ENCODE measurements around the gene SF3B1. TPM values are rescaled to one million over a fixed set of nuclear protein-coding genes. Genes with fewer than 3 reads are reported as not detected.
"Not testable (repeated sequence)": the region's sequence is repeated elsewhere in the genome, so short reads cannot be mapped to it uniquely, and the experiment has no call there.

Gene SF3B1
- total and polyA plus RNA-seq, 5 experiments from 2014 or later = 120 to 768 (median 131) TPM

- DNase-seq (no peak), ATAC-seq (no peak)
- POLR2A ChIA-PET = interaction anchor here (1.3 to 1.8 kb wide), 4 partner anchors 9 to 44 kb away, joined by 4 to 10 read pairs (median 6); no protein-coding TSS in a partner anchor
- no peak overlapping the region for H3K4me3 Mint-ChIP-seq
- peaks cover 14 to 28% (median 19%) of the 10 kb centered on the region in 4 donors for H3K4me1 Mint-ChIP-seq
- no peaks in the 10 kb centered on the region for H3K27me3 Mint-ChIP-seq
- H3K27ac Mint-ChIP-seq = peak overlapping the region in 1 of 10 donors; percentile 4
- no peaks in the 10 kb centered on the region for H3K9me3 Mint-ChIP-seq
- no peaks in the 10 kb centered on the region for H3K36me3 Mint-ChIP-seq
These were observed 76.8 kb downstream of the SF3B1 start for GRCh38 chr2:197357986-197358385.

GRCh38 chr2:197356136-197356535, 78.7 kb downstream of the SF3B1 start:
- POLR2A ChIA-PET = interaction anchor here (0.5 to 1.1 kb wide), 2 partner anchors 13 to 45 kb away, joined by 3 to 4 read pairs; partner anchors contain the start of gene ANKRD44
- ATAC-seq (peak; percentile 56 to 72), DNase-seq (peak in 2 of 10 donors; percentile 28 to 38)
- H3K27ac Mint-ChIP-seq = peak overlapping the region in 7 of 10 donors; percentile 10 to 77 (median 48)
- no peaks in the 10 kb centered on the region for H3K9me3 Mint-ChIP-seq
- no peaks in the 10 kb centered on the region for H3K36me3 Mint-ChIP-seq
- peak overlapping the region in 1 of 10 donors; percentile 34 for H3K4me3 Mint-ChIP-seq
- H3K4me1 Mint-ChIP-seq = peaks cover 14 to 28% (median 19%) of the 10 kb centered on the region in 4 donors
- H3K27me3 Mint-ChIP-seq = no peaks in the 10 kb centered on the region

GRCh38 chr2:197354169-197354558, 80.7 kb downstream of the SF3B1 start:
- ATAC-seq (no peak), DNase-seq (no peak)
- no peak overlapping the region for H3K4me3 Mint-ChIP-seq
- no peaks in the 10 kb centered on the region for H3K36me3 Mint-ChIP-seq
- no peaks in the 10 kb centered on the region for H3K27me3 Mint-ChIP-seq
- H3K4me1 Mint-ChIP-seq = peaks cover 12 to 21% (median 15%) of the 10 kb centered on the region in 4 donors
- no peak overlapping the region for H3K27ac Mint-ChIP-seq
- POLR2A ChIA-PET = interaction anchor here (0.6 kb wide), 1 partner anchor 28 kb away, joined by 6 read pairs; no protein-coding TSS in a partner anchor
- H3K9me3 Mint-ChIP-seq = no peaks in the 10 kb centered on the region

- POLR2A ChIA-PET = interaction anchor here (0.6 to 1.2 kb wide), 2 partner anchors 11 to 28 kb away, joined by 4 to 6 read pairs; no protein-coding TSS in a partner anchor
- H3K27ac Mint-ChIP-seq = peak overlapping the region in 1 of 10 donors; percentile 25
- peaks cover 6 to 15% (median 10%) of the 10 kb centered on the region in 4 donors for H3K4me1 Mint-ChIP-seq
- H3K27me3 Mint-ChIP-seq = no peaks in the 10 kb centered on the region
- H3K9me3 Mint-ChIP-seq = no peaks in the 10 kb centered on the region
- no peak overlapping the region for H3K4me3 Mint-ChIP-seq
- H3K36me3 Mint-ChIP-seq = no peaks in the 10 kb centered on the region
- ATAC-seq (no peak), DNase-seq (no peak)
These were observed 81.2 kb downstream of the SF3B1 start for GRCh38 chr2:197353393-197354168.

GRCh38 chr2:197349699-197350098, 85.1 kb downstream of the SF3B1 start:
- ATAC-seq (no peak), DNase-seq (no peak)
- H3K27me3 Mint-ChIP-seq = no peaks in the 10 kb centered on the region
- POLR2A ChIA-PET = interaction anchor here (0.6 to 0.9 kb wide), 2 partner anchors 26 to 202 kb away, joined by 5 to 9 read pairs; no protein-coding TSS in a partner anchor
- no peaks in the 10 kb centered on the region for H3K9me3 Mint-ChIP-seq
- peaks cover 0 to 7% (median 2%) of the 10 kb centered on the region in 4 donors for H3K4me1 Mint-ChIP-seq
- no peak overlapping the region for H3K27ac Mint-ChIP-seq
- no peaks in the 10 kb centered on the region for H3K36me3 Mint-ChIP-seq
- no peak overlapping the region for H3K4me3 Mint-ChIP-seq

GRCh38 chr2:197348721-197349360, 86.0 kb downstream of the SF3B1 start:
- POLR2A ChIA-PET = interaction anchor here (1.0 kb wide), 1 partner anchor 8 kb away, joined by 8 read pairs; no protein-coding TSS in a partner anchor
- peaks cover 0 to 7% (median 2%) of the 10 kb centered on the region in 4 donors for H3K4me1 Mint-ChIP-seq
- H3K36me3 Mint-ChIP-seq = no peaks in the 10 kb centered on the region
- no peak overlapping the region for H3K4me3 Mint-ChIP-seq
- ATAC-seq = no peak
- DNase-seq = no peak
- H3K9me3 Mint-ChIP-seq = no peaks in the 10 kb centered on the region
- no peaks in the 10 kb centered on the region for H3K27me3 Mint-ChIP-seq
- no peak overlapping the region for H3K27ac Mint-ChIP-seq

- peaks cover 0 to 8% (median 3%) of the 10 kb centered on the region in 4 donors for H3K4me1 Mint-ChIP-seq
- no peak overlapping the region for H3K4me3 Mint-ChIP-seq
- no peak for DNase-seq
- no peaks in the 10 kb centered on the region for H3K27me3 Mint-ChIP-seq
- H3K27ac Mint-ChIP-seq = peak overlapping the region in 1 of 10 donors; percentile 7
- no peaks in the 10 kb centered on the region for H3K9me3 Mint-ChIP-seq
- POLR2A ChIA-PET = interaction anchor here (0.6 kb wide), 2 partner anchors 11 to 229 kb away, joined by 3 to 6 read pairs; no protein-coding TSS in a partner anchor
- ATAC-seq = no peak
- H3K36me3 Mint-ChIP-seq = no peaks in the 10 kb centered on the region
These were observed 88.9 kb downstream of the SF3B1 start for GRCh38 chr2:197345846-197346370.

- not testable (repeated sequence) for H3K4me3 Mint-ChIP-seq, DNase-seq, H3K9me3 Mint-ChIP-seq, H3K27me3 Mint-ChIP-seq, H3K27ac Mint-ChIP-seq, H3K36me3 Mint-ChIP-seq, ATAC-seq
- POLR2A ChIA-PET = interaction anchor here (0.7 kb wide), 1 partner anchor 22 kb away, joined by 3 read pairs; no protein-coding TSS in a partner anchor
- peaks cover 10 to 17% (median 12%) of the 10 kb centered on the region in 4 donors for H3K4me1 Mint-ChIP-seq
These were observed 90.9 kb downstream of the SF3B1 start for GRCh38 chr2:197343968-197344367.

GRCh38 chr2:197340591-197340990, 94.2 kb downstream of the SF3B1 start:
- Mint-ChIP-seq H3K27ac (no peak overlapping the region), H3K4me3 (no peak overlapping the region), H3K27me3 (no peaks in the 10 kb centered on the region), H3K4me1 (peaks cover 10 to 20% (median 14%) of the 10 kb centered on the region in 4 donors), H3K36me3 (no peaks in the 10 kb centered on the region), H3K9me3 (no peaks in the 10 kb centered on the region)
- POLR2A ChIA-PET = no interaction called here
- DNase-seq (no peak), ATAC-seq (no peak)

Other genes with a start within 250 kb of the SF3B1 start
- 100 to 1,000 TPM; 269 to 279 TPM for gene ANKRD44, start 124.2 kb downstream of the SF3B1 start, total RNA-seq
- gene ANKRD44, start 124.2 kb downstream of the SF3B1 start, polyA plus RNA-seq = 10 to 100 TPM; 85.8 to 96.1 (median 94.2) TPM
- gene COQ10B, start 18.5 kb upstream of the SF3B1 start, total RNA-seq = 10 to 100 TPM; 33.2 to 35.1 TPM
- gene COQ10B, start 18.5 kb upstream of the SF3B1 start, polyA plus RNA-seq = 10 to 100 TPM; 30.0 to 43.4 (median 39.4) TPM
- 100 to 1,000 TPM; 138 to 140 TPM for gene HSPD1, start 64.8 kb upstream of the SF3B1 start, total RNA-seq
- gene HSPD1, start 64.8 kb upstream of the SF3B1 start, polyA plus RNA-seq = 100 to 1,000 TPM; 101 to 134 (median 128) TPM
- gene HSPE1, start 65.4 kb upstream of the SF3B1 start, total RNA-seq = 10 to 100 TPM; 62.9 to 65.8 TPM
- gene HSPE1, start 65.4 kb upstream of the SF3B1 start, polyA plus RNA-seq = 100 to 1,000 TPM; 154 to 181 (median 172) TPM
- gene MOB4, start 81.0 kb upstream of the SF3B1 start, total RNA-seq = 10 to 100 TPM; 24.0 to 26.1 TPM
- 10 to 100 TPM; 19.4 to 29.1 (median 23.6) TPM for gene MOB4, start 81.0 kb upstream of the SF3B1 start, polyA plus RNA-seq
- under 1 TPM; 0.22 to 0.47 TPM for gene RFTN2, start 240.6 kb upstream of the SF3B1 start, total RNA-seq
- gene RFTN2, start 240.6 kb upstream of the SF3B1 start, polyA plus RNA-seq = under 1 TPM in 1 of 3 donors, not detected in 2; 0.13 TPM

Data from naive thymus-derived CD8-positive, alpha-beta T cell (primary cell).